HFFc6 (cell line): ENCODE data around the gene ADGRL3. TPM values are rescaled to one million over a fixed set of nuclear protein-coding genes. Genes with fewer than 3 reads are reported as not detected.

Experiments
- DNase-seq: peaks from one replicate; pipeline ENCODE4 v3.0.0-alpha.2; 2018
- H3K27ac Mint-ChIP-seq: 2 replicates; pipeline ENCODE4 v1.8.0; 2020; ENCODE audit warnings: mild to moderate bottlenecking, mixed read lengths
- H3K27me3 Mint-ChIP-seq: 2 replicates; pipeline ENCODE4 v1.8.0; 2021; ENCODE audit warnings: mild to moderate bottlenecking, moderate library complexity, mixed read lengths; ENCODE audit not compliant: insufficient read depth
- H3K36me3 Mint-ChIP-seq: 2 replicates; pipeline ENCODE4 v1.8.0; 2021; ENCODE audit warnings: low read depth, mixed read lengths
- H3K4me1 Mint-ChIP-seq: 2 replicates; pipeline ENCODE4 v1.8.0; 2020; ENCODE audit warnings: low read depth, mixed read lengths
- H3K4me3 Mint-ChIP-seq: 2 replicates; pipeline ENCODE4 v1.8.0; 2020; ENCODE audit warnings: mild to moderate bottlenecking, moderate library complexity, mixed read lengths
- H3K9me3 Mint-ChIP-seq: 2 replicates; pipeline ENCODE4 v1.8.0; 2020; ENCODE audit warnings: mild to moderate bottlenecking, mixed read lengths
- CTCF ChIP-seq: fragments of 200-600 bp; sonication (generic); IDR thresholded peaks from 2 replicates; pipeline ENCODE4 v1.5.0; 2021; ENCODE audit warnings: antibody characterized with exemption, mild to moderate bottlenecking
- total RNA-seq, 6 experiments: library from RNA; stranded (reverse); fragmentation: NEBNext Ultra II Directional; extraction: Animal tissue kit (Norgen Biotek cat#: 25700); gene quantifications; 2 replicates in 1 of 6; 3 replicates in 5 of 6; pipeline ENCODE4 v1.2.3, GENCODE V29; 2021

The ADGRL3 gene
- total RNA-seq, 6 experiments from 2014 or later, result not detected

- Mint-ChIP-seq H3K4me1 (no peaks in the 10 kb centered on the region), H3K27ac (no peak overlapping the region), H3K4me3 (no peak overlapping the region), H3K9me3 (peaks cover 23% of the 10 kb centered on the region), H3K27me3 (no peaks in the 10 kb centered on the region), H3K36me3 (no peaks in the 10 kb centered on the region)
- TF ChIP-seq CTCF, result no peak
- no peak for DNase-seq
Measured at GRCh38 chr4:61596606-61597340, 396.6 kb downstream of the ADGRL3 start.

- Mint-ChIP-seq H3K4me1 (no peaks in the 10 kb centered on the region), H3K36me3 (no peaks in the 10 kb centered on the region), H3K4me3 (no peak overlapping the region), H3K27me3 (no peaks in the 10 kb centered on the region), H3K27ac (no peak overlapping the region), H3K9me3 (peaks cover 13% of the 10 kb centered on the region)
- DNase-seq, result no peak
- no peak for TF ChIP-seq CTCF
Measured at GRCh38 chr4:61603086-61603485, 403.0 kb downstream of the ADGRL3 start.

DNA sequence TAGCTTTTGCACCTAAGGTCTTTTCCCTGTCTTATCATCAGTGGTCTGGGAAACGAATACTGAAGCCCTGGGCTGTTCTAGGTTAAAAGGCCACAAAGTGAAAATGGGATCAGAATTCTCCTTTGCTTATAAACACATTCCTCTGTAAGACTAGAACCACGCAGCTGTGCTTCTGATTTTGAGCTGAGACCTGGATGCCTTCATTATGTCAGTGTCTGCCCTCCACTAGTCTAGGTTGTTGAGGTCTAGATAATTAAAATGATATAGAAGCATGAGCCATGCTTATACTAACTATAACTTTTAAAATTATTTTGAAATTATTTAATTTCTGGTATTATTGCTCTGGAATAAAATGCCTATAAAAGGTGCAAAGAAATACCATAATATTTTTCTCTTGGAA is 403.9 kb downstream of the ADGRL3 start:
- Mint-ChIP-seq H3K4me3 (no peak overlapping the region), H3K36me3 (no peaks in the 10 kb centered on the region), H3K27me3 (no peaks in the 10 kb centered on the region), H3K27ac (no peak overlapping the region), H3K4me1 (no peaks in the 10 kb centered on the region), H3K9me3 (peaks cover 13% of the 10 kb centered on the region)
- TF ChIP-seq CTCF, result no peak
- DNase-seq, result no peak

DNA sequence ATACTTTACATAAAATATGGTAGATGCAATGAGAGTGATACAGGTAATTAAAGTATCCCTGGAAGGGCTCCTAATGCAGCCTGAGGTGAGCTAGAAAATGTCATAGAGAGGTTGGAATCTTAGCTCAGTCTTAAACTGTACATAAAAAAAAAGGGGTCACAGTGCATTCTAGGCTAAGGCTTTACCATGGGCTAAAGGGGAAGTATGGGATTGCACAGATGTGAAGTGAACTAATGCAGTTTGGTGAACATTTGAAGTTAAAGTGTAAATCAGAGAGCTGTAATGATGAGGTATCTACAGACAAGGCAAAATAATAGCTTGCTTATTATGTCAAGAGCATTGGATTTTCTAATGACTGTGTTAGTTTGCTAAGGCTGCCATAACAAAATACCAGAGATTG is 405.9 kb downstream of the ADGRL3 start:
- H3K9me3 Mint-ChIP-seq, result peaks cover 9% of the 10 kb centered on the region
- no peak for TF ChIP-seq CTCF

GRCh38 chr4:61614231-61614630 is 414.1 kb downstream of the ADGRL3 start:
- no peak for TF ChIP-seq CTCF
- Mint-ChIP-seq H3K27me3 (no peaks in the 10 kb centered on the region), H3K27ac (no peak overlapping the region), H3K36me3 (no peaks in the 10 kb centered on the region), H3K4me1 (no peaks in the 10 kb centered on the region), H3K4me3 (no peak overlapping the region), H3K9me3 (peaks cover 9% of the 10 kb centered on the region)
- no peak for DNase-seq

More for the DNA sequence above, 405.9 kb downstream of the ADGRL3 start:
- no peaks in the 10 kb centered on the region for H3K36me3 Mint-ChIP-seq
- no peaks in the 10 kb centered on the region for H3K4me1 Mint-ChIP-seq
- no peak overlapping the region for H3K4me3 Mint-ChIP-seq
- DNase-seq, result no peak
- no peak overlapping the region for H3K27ac Mint-ChIP-seq
- H3K27me3 Mint-ChIP-seq, result no peaks in the 10 kb centered on the region
